Activated gamma-delta T cell (primary cell): Measurements from ENCODE around the gene METTL23.
A peak's percentile ranks its signal among the peaks of the same experiment; 100 is the strongest.

Experiments
- DNase-seq: peaks from one replicate; lab custom pipeline; 2025; lab: John Stamatoyannopoulos, UW
- total RNA-seq, 2 donors: gene quantifications; one replicate each; lab custom pipeline; 2026; lab: John Stamatoyannopoulos, UW

METTL23 gene, protein sequence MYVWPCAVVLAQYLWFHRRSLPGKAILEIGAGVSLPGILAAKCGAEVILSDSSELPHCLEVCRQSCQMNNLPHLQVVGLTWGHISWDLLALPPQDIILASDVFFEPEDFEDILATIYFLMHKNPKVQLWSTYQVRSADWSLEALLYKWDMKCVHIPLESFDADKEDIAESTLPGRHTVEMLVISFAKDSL
- total RNA-seq, result 39.4 to 40.5 reads per million in 2 donors

DNA sequence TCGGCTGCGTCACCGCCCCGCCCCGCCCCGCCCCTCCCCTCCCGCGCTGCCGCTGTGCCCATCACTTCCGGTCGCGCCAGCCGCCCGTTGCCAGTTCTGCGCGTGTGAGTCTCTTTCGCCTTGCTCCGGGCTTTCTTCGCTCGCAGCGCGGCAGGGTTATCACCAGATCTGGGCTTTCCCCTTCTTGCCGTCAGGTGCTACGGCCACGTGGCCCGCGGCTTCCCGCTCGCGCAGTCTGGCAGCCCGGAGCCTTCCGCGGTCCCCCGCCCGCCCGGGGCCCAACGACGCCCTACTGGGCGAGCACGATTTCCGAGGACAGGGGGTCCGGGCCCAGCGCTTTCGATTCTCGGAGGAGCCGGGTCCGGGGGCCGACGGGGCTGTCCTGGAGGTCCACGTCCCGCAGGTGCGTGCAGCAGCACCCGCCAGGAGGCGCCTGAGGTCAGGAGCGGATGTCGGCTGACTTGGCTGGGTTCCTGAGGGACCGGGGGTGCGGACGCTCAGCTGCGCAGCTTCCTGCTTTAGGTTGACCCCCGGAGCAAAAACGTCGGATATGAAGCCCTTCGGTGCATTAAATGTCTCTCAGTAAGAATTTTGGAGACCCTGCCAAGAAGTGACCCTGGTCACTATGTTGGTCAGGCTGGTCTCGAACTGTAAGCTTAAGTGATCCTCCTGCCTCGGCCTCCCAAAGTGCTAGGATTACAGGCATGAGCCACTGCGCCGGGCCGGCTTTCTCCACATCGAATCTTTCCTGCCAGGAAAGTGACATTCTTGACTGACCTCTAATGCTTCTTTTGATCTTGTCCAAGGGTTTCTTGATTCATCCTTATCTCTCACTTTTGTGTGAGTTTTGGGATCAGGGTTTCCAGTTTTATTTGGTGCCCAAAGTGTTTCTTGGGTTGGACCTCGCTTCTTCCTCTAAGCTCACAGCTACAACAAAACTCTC, at the start of gene METTL23:
Gene METTL23, plus strand, starts transcription at position 64 of the 943 bp plus-strand sequence. CDS start 2,872 bp downstream, outside the sequence.
- DNase-seq, result peak; percentile 94

DNA sequence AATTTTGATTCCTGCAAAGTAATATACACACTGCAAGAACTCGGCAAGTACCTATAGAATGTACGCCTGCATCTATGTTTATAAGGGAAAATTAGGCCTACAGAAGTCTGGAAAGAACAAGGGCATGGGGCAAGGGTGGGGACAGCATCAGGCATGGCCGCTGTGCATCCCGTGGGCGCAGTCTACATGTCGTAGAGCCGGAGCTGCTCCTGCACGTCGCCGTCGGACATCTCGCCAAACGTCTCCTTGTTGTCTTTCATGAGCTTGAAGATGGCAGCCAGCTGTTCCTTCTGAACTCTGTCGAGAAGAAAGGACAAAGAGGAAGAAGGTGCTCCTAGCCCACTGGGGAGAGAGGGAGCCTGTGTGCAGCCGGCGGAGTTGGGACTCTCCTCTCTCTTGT, 49.2 kb upstream of the METTL23 start:
- DNase-seq, result no peak

DNA sequence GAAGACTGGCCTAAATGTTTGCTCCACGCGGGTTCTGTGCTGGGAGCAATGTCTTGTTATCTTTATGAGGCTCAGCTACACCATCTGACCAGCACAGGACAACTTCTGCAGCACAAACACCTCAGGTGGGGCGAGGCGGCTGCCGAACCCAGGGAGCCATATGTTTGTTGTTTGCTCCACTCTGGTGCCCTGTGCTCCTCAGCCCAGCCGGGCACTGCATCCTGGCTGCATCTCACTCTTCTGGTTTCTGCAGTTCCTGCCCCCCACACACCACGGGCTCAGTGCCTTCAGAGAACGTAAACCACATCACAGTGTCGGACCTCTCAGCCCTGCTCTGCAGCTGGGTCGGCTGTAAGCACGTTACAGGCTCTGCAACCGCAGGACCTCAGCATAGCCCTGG, 48.3 kb upstream of the METTL23 start:
- no peak for DNase-seq

DNA sequence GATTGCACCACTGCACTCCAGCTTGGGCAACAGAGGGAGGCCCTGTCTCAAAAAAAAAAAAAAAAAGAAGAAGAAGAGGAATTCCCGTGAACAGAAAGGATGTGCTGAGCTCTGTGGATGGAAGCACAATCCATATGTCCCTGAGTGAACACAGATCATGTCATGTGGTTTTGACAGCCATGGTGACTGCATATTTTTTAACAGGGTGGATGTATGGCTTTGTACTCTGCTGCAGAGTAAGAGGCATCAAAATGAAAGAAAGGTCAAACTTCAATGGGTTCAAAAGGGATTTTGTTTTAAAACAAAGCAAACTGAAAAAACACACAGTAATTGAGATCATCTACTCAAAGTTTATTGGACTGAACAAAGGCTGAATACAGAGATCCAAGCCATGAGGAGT, 47.4 kb upstream of the METTL23 start:
- no peak for DNase-seq

DNA sequence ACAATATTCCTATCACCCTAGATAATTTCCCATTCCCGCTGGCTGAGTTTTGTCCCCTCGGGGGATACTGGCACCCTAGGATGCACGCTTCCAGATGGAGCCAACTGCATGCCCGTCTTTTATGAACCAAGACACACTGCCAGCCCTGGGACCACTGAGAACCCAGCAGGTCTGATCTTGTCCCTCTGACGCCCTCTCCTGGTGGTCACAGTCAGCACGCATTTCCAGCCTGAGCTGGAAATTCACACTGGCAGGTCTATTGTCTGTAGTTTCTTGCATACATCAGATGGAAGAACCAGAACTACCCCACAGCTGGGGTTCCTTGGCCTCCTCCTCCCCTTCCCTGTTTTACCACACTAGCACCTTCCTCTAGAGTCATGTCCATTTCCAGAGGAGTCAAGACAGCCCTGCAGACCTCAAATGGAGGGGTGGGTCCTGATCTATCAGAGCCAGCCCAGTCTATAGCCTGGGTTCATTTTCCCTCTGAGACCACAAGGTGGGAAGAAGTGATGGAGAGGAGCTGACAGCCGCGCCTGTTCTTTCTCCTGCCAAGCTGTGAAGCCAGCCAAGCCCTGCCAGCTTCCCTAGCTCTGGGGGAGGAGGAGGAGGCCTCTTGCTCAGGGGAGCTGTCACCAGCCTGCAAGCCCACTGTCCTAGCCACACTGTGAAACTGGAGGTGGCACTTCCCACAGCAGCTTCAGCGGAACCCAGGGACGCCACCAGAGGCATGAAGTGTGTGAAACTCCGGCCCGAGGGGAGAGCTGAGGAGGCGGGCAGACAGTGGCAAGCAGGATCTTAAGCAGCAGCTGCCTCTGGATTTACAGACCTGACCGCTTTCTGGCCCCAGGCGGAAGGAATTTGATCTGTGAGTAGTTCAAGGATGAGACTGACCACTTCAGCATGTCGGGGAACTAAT, 45.2 kb upstream of the METTL23 start:
- no peak for DNase-seq

DNA sequence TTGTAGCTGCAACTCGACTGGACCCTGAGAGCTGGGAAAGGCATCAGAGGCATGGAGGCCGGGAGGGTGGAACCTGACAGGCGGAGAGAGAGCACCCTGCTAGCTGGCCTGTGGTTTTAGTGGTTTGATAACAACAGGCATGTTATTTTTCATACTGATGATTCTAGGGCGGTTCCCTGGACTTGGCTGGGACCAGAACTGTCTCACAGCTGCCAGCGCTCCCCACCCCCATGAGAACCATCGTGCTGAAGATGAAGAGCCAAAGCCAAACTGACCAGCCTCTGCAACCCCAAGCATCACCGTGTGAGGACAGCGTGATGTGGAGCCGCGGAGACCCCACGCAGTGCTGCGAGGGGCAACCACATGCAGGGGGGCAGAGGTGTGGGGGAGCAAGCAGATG, 44.3 kb upstream of the METTL23 start:
- no peak for DNase-seq

DNA sequence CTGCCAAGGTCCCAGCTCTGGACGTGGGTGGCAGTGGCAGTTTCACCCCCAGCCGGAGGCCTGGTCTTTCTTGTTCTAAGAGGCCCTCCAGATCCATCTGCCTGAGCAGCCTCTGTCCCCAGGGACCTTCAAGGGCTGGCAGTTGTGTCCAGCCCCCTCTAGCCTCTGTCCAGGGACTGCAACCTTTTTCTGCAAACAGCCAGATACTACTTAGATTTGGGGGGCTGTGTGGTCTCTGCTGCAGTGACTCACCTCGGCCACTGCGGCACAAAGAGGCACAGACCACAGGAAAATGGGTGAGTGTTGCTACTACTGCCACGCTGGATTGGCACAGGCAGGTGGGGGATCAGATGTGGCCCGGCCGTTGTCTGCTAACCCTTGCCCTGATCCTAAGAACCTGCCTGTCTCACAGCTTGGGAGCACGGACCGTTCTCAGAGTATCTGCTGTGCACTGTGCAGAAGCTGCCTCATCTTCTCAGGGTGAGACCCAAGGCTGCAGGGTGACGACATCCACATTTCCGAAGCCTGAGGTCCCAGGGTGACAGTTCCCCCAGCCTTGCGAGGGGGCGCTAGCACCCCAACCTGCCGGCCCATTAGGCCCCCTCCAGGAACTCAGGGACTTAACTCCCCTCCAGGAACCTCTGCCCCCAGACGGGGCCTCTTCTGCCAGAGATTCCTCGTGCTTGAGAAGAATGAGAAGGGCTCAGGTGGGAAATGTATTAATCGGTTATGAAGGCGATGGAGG, 43.5 kb upstream of the METTL23 start:
- no peak for DNase-seq

DNA sequence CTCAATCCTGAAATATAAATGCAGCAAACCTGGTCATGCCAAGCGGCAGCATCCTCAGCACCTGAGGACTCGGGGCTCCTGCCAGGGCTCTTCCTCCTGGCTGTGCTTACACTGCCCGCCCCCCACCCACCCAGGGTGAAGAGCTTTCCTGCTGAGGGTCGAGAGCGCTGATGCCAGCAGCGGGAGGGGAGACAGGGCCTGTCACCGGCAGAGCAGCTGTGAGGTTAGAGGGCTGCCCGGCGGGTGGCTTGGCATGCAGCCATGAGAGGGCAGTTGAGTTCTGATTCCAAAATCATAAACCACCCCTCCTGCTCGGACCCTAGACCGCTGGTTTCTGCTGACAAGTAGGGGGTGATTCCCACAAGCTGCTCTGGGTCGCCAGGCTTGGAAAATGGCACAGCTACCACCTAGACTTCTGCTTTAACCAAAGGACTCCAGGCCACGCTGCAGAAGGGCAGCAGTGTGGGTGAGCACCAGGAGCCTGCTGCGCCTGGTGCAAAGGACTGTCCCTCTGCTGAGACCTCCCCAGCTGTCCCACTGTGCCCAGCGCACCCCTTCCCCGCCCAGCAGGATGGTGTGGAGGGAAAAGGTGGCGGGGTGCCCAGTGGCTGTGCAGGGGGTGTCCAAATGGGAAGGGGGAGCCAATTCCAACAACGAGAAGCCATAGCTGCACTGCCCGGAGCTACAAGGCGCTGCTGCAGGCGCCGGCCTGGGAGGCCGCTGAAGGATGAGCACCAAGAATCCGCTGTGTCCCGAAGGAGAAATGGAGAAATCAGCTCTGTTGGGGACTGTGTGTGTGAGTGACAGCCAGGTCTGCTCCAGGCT, 42.5 kb upstream of the METTL23 start:
- DNase-seq, result no peak

DNA sequence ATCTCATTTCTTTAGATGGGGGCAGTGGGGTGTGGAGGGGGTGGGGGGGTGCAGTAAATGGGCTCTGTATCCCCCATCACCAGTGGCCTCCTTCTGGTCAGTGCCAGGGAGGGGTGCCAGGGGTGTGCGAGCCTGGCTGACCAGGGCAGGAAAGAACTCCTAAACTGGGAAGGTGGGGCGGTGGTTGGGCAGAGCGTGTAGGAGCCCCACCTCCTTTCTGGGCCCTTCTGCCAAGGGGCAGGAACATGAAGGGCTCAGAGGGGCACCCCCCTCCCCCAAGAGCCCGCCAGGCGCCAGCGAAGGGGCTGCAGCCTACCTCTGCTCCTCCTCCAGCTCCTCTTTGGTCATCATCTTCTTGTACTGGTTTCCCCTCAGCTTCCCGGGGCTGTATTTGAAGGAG, 41.9 kb upstream of the METTL23 start:
- DNase-seq, result no peak

DNA sequence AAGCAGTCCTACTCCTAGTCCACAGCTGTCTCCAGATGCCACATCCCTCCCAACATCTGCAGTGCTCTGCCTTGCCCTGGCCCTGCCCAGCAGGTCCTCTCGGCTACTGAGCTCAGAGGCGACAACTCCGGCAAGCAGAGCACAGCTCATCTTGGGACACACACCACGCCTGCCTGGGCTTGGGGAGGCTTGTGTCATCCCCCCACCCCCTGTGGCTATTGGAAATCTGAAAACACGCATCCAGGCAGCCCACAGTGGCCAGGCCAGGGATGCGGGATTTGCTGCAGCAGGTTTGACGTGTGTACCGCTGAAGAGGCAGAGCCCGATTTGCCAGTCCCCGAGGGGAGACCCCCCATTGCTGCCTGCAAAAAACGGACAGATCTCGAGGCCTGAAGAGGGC, 41.3 kb upstream of the METTL23 start:
- DNase-seq, result no peak

DNA sequence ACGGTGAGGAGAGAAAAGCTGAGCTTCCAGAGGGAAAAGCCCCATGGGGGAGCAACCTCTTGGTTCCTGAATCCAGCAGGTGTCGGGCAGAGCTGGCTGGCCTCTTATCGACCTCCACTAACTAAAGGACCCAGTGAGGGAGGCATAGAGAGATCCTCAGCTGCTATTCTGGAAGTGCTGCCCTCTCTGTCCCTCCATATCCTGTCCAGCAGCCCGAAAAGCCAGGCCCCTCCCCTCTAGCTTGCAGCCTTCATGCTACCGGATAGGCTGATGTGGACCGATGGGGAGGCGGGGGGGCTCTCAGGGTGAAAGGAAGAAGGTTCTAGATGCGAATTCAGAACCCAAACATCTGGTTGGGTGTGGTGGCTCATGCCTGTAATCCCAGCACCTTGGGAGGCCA, 40.8 kb upstream of the METTL23 start:
- no peak for DNase-seq

DNA sequence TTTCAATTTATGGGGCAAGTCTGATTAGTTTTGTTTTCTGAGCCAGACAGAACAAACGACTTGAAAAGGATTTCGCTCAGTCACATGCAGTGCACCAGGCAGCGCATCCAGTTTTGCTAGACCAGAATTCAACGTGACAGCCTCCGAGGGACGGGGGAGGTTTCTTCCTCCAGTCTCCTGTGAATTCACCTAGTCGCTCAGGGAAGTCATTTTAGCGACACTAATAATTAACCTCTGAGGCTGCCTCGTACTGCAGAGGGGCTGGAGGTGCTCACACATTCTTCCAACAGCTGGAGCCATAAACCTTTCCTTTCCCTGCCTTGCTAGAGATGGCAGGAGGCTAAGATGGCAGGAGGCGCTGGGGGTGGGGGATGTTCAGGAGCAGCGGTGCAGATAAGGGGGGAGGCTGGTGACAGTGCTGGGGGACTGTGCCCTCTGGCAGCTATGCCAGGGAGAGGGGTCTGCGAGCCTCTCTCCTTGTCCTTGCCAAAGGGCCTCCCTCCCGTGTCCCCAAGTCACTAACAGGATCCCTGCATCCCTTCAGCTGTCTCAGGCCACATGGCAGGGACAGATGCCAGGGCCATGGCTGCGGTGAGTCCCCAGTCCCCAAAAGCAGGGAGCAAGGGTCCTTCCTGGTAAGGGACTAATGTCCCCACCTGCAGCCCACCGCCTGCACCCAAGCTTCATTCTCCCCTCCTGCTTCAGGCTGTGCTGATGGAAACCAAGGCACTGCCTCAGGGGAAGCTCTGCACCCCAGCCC, 39.9 kb upstream of the METTL23 start:
- DNase-seq, result no peak

DNA sequence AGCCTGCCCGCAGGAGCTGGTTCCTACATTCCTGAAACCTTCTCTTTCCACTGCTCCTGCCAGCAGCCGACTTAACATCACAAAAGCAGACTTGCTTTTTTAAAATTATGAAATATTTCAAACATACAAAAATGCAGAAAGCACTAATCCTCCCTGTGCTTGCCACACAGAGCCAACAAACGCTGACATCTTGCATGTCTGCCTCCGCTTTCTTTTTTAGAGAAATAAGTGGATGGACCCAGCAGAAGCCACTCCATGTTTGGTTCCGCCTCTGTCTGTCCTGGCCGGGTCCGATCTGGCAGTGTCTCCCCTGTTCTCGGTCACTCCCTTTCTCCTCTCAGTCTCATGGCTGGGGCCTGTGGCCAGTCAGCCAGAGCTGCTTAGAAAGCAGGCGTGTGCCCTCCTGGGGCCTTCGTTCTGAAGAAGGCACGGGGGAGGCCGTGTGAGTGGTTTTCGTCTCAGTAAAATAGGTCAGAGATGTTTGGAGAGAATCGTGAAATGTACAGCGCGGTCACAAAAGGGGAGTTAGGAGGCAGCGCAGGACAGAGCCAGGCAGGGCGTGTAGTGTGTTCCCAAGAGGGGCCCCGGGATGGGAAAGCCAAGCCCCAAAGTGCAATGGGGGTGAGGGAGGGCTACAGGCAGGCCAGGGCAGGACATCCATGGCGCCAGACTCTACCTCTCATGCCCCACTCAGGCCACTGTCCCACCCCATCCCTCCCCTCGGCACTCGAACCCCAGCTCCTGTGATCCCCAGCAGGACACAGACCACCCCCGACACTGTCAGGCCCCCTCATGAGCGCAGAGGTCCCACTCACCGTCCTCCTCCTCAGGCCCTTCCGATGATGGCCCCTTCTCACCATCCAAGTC, 39.1 kb upstream of the METTL23 start:
- DNase-seq, result no peak

DNA sequence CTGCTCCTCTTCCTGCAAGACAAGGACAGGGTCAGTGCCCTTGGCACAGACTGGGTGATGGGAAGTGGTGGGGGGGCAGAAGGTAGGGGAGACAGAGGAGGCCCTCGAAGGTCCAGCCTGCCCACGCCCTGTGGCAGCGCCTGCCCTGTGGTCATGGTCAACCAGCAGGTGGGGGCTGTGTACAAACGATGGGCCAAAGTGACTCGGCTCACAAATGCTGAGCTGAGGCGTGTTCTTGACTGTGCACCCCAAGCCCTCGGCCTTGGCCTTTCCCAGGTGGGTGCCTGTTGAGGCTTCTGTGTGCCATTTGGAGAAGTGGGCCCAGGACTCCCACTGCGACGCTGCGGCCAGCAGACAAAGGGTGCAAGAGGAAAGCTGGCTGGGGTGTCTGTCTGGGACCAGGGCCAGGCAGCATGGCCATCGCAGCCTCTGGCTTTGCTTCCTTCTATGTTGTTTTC, 38.4 kb upstream of the METTL23 start:
- no peak for DNase-seq

DNA sequence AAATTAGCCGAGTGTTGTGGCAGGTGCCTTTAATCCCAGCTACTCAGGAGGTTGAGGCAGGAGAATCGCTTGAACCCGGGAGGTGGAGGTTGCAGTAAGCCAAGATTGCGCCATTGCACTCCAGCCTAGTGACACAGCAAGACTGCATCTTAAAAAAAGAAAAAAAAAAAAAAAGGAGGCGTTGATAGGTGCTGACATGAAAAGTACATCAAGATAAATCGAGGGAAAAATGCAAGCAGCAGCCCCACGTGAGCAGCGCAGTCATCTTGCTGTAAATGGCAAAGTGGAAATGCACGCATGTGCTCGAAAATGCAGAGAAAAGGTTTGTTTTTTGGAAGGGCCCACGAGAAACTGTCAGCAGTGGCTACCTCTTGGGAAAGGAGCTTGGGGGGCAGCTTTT, 36.8 kb upstream of the METTL23 start:
- no peak for DNase-seq

DNA sequence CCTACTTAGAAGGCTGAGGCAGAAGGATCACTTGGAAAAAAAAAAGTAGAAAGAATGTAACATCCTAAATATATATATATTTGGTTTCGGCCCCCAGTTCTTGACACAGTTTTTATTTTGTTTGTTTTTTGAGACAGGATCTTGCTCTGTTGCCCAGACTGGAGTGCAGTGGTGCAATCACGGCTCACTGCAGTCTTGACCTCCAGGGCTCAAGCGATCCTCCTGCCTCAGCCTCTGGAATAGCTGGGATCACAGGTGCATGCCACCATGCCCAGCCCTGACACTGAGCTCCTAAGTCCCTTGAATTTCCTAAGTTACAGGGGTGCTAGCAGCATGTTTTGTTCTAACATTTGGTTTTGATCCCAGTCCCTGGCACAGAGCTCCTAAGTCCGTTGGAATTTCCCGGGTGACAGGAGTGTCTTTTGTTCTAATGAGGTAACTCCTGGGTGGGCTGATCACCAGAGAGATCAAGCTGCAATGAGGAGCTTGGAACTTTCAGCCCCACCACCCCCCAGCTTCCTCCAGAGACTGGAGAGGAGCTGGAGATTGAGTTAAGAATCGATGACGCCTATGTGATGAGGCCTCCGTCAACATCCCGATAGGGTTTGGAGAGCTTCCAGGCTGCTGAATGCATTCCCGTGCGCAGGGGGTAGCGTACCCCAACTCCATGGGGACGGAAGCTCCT, 35.9 kb upstream of the METTL23 start:
- DNase-seq, result no peak

DNA sequence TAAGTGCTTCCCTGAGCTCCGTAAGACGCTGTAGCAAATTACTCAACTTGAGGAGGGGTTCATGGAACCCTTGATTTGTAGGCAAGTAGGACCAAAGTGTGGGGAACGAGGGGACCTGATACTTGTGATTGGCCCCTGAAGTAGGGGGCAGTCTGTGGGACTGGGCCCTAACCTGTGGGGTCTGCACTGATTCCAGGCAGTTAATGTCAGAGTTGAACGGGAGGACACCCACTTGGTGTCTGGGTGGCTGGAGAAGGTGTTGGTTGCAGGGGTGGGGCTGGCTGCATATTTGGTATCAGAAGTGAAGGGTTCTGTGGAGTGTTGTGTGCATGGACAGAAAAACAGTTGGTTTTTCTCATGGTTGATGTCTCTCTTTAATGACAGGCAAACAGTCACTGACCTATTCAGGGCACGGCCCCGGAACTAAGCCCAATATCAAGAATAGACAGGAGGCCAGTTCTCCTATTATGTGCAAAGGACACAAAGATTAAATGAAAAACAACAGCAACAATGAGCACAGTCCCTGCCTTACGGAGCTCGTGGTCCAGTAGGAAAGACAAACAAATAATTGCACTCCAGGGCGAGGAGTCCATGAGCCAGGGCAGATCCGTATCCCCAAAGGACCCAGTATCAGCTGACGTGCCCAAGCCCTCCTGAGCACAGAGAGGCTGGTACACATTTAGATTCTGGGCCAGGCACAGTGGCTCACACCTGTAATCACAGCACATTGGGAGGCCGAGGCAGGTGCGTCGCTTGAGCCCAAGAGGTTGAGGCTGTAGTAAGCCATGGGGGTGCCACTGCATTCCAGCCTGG, 35.1 kb upstream of the METTL23 start:
- DNase-seq, result no peak
